Nephron progenitor cell (in vitro differentiated cells): ENCODE results near the gene PYGB.

Source experiments
- DNase-seq: peaks from one replicate; pipeline ENCODE4 v3.0.0; 2021
- H3K27ac Mint-ChIP-seq: 2 replicates; pipeline ENCODE4 v1.8.0; 2021; ENCODE audit warnings: mild to moderate bottlenecking, moderate library complexity, mixed read lengths
- H3K27me3 Mint-ChIP-seq: 2 replicates; pipeline ENCODE4 v1.8.0; 2021; ENCODE audit warnings: mild to moderate bottlenecking, low read depth, mixed read lengths; ENCODE audit not compliant: poor library complexity
- H3K36me3 Mint-ChIP-seq: 2 replicates; pipeline ENCODE4 v1.8.0; 2021; ENCODE audit warnings: low read depth, mixed read lengths
- H3K4me1 Mint-ChIP-seq: 2 replicates; pipeline ENCODE4 v1.8.0; 2021; ENCODE audit warnings: mixed read lengths
- H3K4me3 Mint-ChIP-seq: 2 replicates; pipeline ENCODE4 v1.8.0; 2021; ENCODE audit warnings: mild to moderate bottlenecking, moderate library complexity, mixed read lengths
- H3K9me3 Mint-ChIP-seq: 2 replicates; pipeline ENCODE4 v1.8.0; 2021; ENCODE audit warnings: mild to moderate bottlenecking, moderate library complexity, mixed read lengths
- CTCF ChIP-seq: fragments of 200-600 bp; sonication (generic); IDR thresholded peaks from 2 replicates; pipeline ENCODE4 v1.5.0; 2021; ENCODE audit warnings: antibody characterized with exemption

Gene PYGB

GRCh38 chr20:25217161-25218108, 30.4 kb upstream of the PYGB start:
- DNase-seq, result no peak
- H3K27ac Mint-ChIP-seq, result no peak overlapping the region
- no peaks in the 10 kb centered on the region for H3K9me3 Mint-ChIP-seq
- H3K36me3 Mint-ChIP-seq, result peaks cover 9% of the 10 kb centered on the region
- no peaks in the 10 kb centered on the region for H3K27me3 Mint-ChIP-seq
- no peak for TF ChIP-seq CTCF
- H3K4me3 Mint-ChIP-seq, result no peak overlapping the region
- H3K4me1 Mint-ChIP-seq, result peaks cover 13% of the 10 kb centered on the region

GRCh38 chr20:25218109-25218486, 29.8 kb upstream of the PYGB start:
- no peaks in the 10 kb centered on the region for H3K9me3 Mint-ChIP-seq
- DNase-seq, result no peak
- H3K4me3 Mint-ChIP-seq, result no peak overlapping the region
- H3K27me3 Mint-ChIP-seq, result no peaks in the 10 kb centered on the region
- peaks cover 9% of the 10 kb centered on the region for H3K36me3 Mint-ChIP-seq
- TF ChIP-seq CTCF, result no peak
- no peak overlapping the region for H3K27ac Mint-ChIP-seq
- peaks cover 19% of the 10 kb centered on the region for H3K4me1 Mint-ChIP-seq

- Mint-ChIP-seq H3K27me3 (no peaks in the 10 kb centered on the region), H3K4me3 (no peak overlapping the region), H3K4me1 (peaks cover 23% of the 10 kb centered on the region), H3K9me3 (no peaks in the 10 kb centered on the region), H3K36me3 (peaks cover 9% of the 10 kb centered on the region), H3K27ac (no peak overlapping the region)
- no peak for DNase-seq
- TF ChIP-seq CTCF, result no peak
Observed at GRCh38 chr20:25218492-25218891, 29.4 kb upstream of the PYGB start.

GRCh38 chr20:25219365-25219764, 28.5 kb upstream of the PYGB start:
- Mint-ChIP-seq H3K4me1 (peaks cover 23% of the 10 kb centered on the region), H3K27ac (peak overlapping the region; percentile 45), H3K4me3 (no peak overlapping the region), H3K36me3 (peaks cover 9% of the 10 kb centered on the region), H3K27me3 (no peaks in the 10 kb centered on the region), H3K9me3 (no peaks in the 10 kb centered on the region)
- TF ChIP-seq CTCF, result no peak
- no peak for DNase-seq

- Mint-ChIP-seq H3K27ac (no peak overlapping the region), H3K36me3 (peaks cover 6% of the 10 kb centered on the region), H3K27me3 (no peaks in the 10 kb centered on the region), H3K9me3 (no peaks in the 10 kb centered on the region), H3K4me3 (no peak overlapping the region), H3K4me1 (peaks cover 23% of the 10 kb centered on the region)
- no peak for TF ChIP-seq CTCF
- DNase-seq, result no peak
Observed at GRCh38 chr20:25220021-25220730, 27.7 kb upstream of the PYGB start.
